Uterus (tissue), 4 donors: Measurements from ENCODE around the gene ZNF513. TPM values are rescaled to one million over a fixed set of nuclear protein-coding genes. Genes with fewer than 3 reads are reported as not detected.

Source experiments
- DNase-seq, 2 donors: peaks; one replicate each; pipeline ENCODE4 v3.0.0-alpha.2; 2019 to 2020
- H3K27ac ChIP-seq, 2 donors: fragments of 200-600 bp; sonication (generic); 1 replicate in 1 of 2; 2 replicates in 1 of 2; pipeline ENCODE4 v1.5.1; 2016 to 2018
- H3K27me3 ChIP-seq, 2 donors: fragments of 200-600 bp; sonication (generic); one replicate each; pipeline ENCODE4 v1.5.1; 2018 to 2019; ENCODE audit warnings: control low read depth in 1 of 2
- H3K36me3 ChIP-seq, 2 donors: fragments of 200-600 bp; sonication (generic); one replicate each; pipeline ENCODE4 v1.5.1; 2019; ENCODE audit warnings: control low read depth in 1 of 2
- H3K4me1 ChIP-seq, 2 donors: fragments of 200-600 bp; sonication (generic); one replicate each; pipeline ENCODE4 v1.5.1; 2018 to 2019; ENCODE audit warnings: control low read depth in 1 of 2
- H3K4me3 ChIP-seq, 2 donors: fragments of 200-600 bp; sonication (generic); 1 replicate in 1 of 2; 2 replicates in 1 of 2; pipeline ENCODE4 v1.5.1; 2018 to 2019; ENCODE audit warnings: mild to moderate bottlenecking in 1 of 2
- H3K9me3 ChIP-seq, 2 donors: fragments of 200-600 bp; sonication (generic); one replicate each; pipeline ENCODE4 v1.5.1; 2019; ENCODE audit warnings: control low read depth in 1 of 2
- CTCF ChIP-seq, 4 experiments: fragments of 200-600 bp in 2 of 4; fragments of 450-650 bp in 2 of 4; sonication (generic) in 2 of 4; IDR thresholded peaks; one replicate each; pipeline ENCODE4 v1.5.1; 2016 to 2019; ENCODE audit warnings: antibody characterized with exemption in 4 of 4, mild to moderate bottlenecking in 2 of 4, moderate library complexity in 1 of 4
- POLR2A ChIP-seq, 2 donors: fragments of 450-650 bp; IDR thresholded peaks; one replicate each; pipeline ENCODE4 v1.6.1; 2016; ENCODE audit warnings: antibody characterized with exemption in 2 of 2, mild to moderate bottlenecking in 1 of 2, moderate library complexity in 1 of 2
- intact Hi-C: fragments of 100-400 bp; cut with DNase I; formaldehyde crosslinking; loops from one replicate; pipeline ENCODE4 v1.15.1; 2023; ENCODE audit warnings: low total_unique reads
- total RNA-seq, 4 donors: library from RNA; depleted of rRNA in 3 of 4; stranded (reverse); fragments of >200 nt in 3 of 4; gene quantifications; one replicate each; pipeline versions ENCODE4 v1.1.0 to v1.2.4, GENCODE V29; 2014 to 2023
- donor health status: DM: yes; HTN: yes; CAD: no.

Gene ZNF513
- total RNA-seq, 4 donors from 2014 or later = 0.88 to 16.1 (median 12.0) TPM

GRCh38 chr2:27336173-27336572 is 44.4 kb downstream of the ZNF513 start:
- no peaks in the 10 kb centered on the region for H3K36me3 ChIP-seq
- intact Hi-C loops = no loop called here

GRCh38 chr2:27335311-27335710 is 45.2 kb downstream of the ZNF513 start:
- Histone ChIP-seq H3K27me3 (no peaks in the 10 kb centered on the region), H3K4me1 (no peaks in the 10 kb centered on the region), H3K36me3 (no peaks in the 10 kb centered on the region), H3K27ac (no peak overlapping the region), H3K9me3 (no peaks in the 10 kb centered on the region), H3K4me3 (no peak overlapping the region)
- TF ChIP-seq POLR2A (IDR thresholded peaks at IDR 0.05) = no peak
- no peak for TF ChIP-seq CTCF (IDR thresholded peaks at IDR 0.05)
- no peak for DNase-seq
- intact Hi-C loops = no loop called here

More at GRCh38 chr2:27336173-27336572, 44.4 kb downstream of the ZNF513 start:
- TF ChIP-seq CTCF (IDR thresholded peaks at IDR 0.05) = no peak
- no peak for TF ChIP-seq POLR2A (IDR thresholded peaks at IDR 0.05)
- Histone ChIP-seq H3K9me3 (no peaks in the 10 kb centered on the region), H3K4me3 (no peak overlapping the region), H3K4me1 (no peaks in the 10 kb centered on the region), H3K27me3 (no peaks in the 10 kb centered on the region), H3K27ac (no peak overlapping the region)
- no peak for DNase-seq

Other genes with a start within 250 kb of the ZNF513 start
- gene PREB, start 246.1 kb downstream of the ZNF513 start, total RNA-seq = 10 to 100 TPM; 37.7 to 91.0 (median 62.9) TPM
- not detected for gene PRR30, start 241.3 kb downstream of the ZNF513 start, total RNA-seq
- gene TCF23, start 231.7 kb downstream of the ZNF513 start, total RNA-seq = 10 to 100 TPM; 19.4 to 84.6 (median 32.0) TPM
- 100 to 1,000 TPM; 105 to 235 (median 144) TPM for gene ATRAID, start 168.7 kb downstream of the ZNF513 start, total RNA-seq
- gene SLC5A6, start 168.5 kb downstream of the ZNF513 start, total RNA-seq = 10 to 100 TPM; 20.5 to 69.7 (median 60.5) TPM
- gene CAD, start 163.4 kb downstream of the ZNF513 start, total RNA-seq = 10 to 100 TPM in 3 of 4 donors, 1 to 10 TPM in 1; 5.9 to 47.2 (median 31.3) TPM
- gene SLC30A3, start 117.7 kb downstream of the ZNF513 start, total RNA-seq = 1 to 10 TPM in 1 of 4 donors, under 1 TPM in 2, not detected in 1; 0.35 to 2.1 (median 0.88) TPM
- gene DNAJC5G, start 105.3 kb downstream of the ZNF513 start, total RNA-seq = 1 to 10 TPM in 2 of 4 donors, under 1 TPM in 1, not detected in 1; 0.77 to 3.9 (median 1.5) TPM
- 1 to 10 TPM in 1 of 4 donors, under 1 TPM in 3; 0.26 to 5.0 (median 0.58) TPM for gene TRIM54, start 98.3 kb downstream of the ZNF513 start, total RNA-seq
- 1 to 10 TPM in 3 of 4 donors, not detected in 1; 2.3 to 8.5 (median 2.3) TPM for gene UCN, start 72.3 kb downstream of the ZNF513 start, total RNA-seq
- 10 to 100 TPM; 41.8 to 60.0 (median 50.6) TPM for gene MPV17, start 57.6 kb downstream of the ZNF513 start, total RNA-seq
- gene GTF3C2, start 24.0 kb downstream of the ZNF513 start, total RNA-seq = 10 to 100 TPM; 21.3 to 70.6 (median 31.2) TPM
- gene EIF2B4, start 10.4 kb downstream of the ZNF513 start, total RNA-seq = 10 to 100 TPM in 3 of 4 donors, 1 to 10 TPM in 1; 7.9 to 51.7 (median 13.8) TPM
- 10 to 100 TPM; 89.4 to 91.5 (median 90.8) TPM for gene SNX17, start 10.1 kb downstream of the ZNF513 start, total RNA-seq
- gene PPM1G, start 28.9 kb upstream of the ZNF513 start, total RNA-seq = 10 to 100 TPM; 15.9 to 54.1 (median 42.2) TPM
- 100 to 1,000 TPM in 2 of 4 donors, 10 to 100 TPM in 2; 57.6 to 148 (median 83.5) TPM for gene NRBP1, start 47.9 kb upstream of the ZNF513 start, total RNA-seq
- gene KRTCAP3, start 61.6 kb upstream of the ZNF513 start, total RNA-seq = 1 to 10 TPM in 3 of 4 donors, not detected in 1; 1.9 to 8.8 (median 2.6) TPM
- gene IFT172, start 109.0 kb upstream of the ZNF513 start, total RNA-seq = 10 to 100 TPM in 3 of 4 donors, 1 to 10 TPM in 1; 9.7 to 63.1 (median 48.2) TPM
- 1 to 10 TPM in 3 of 4 donors, under 1 TPM in 1; 0.59 to 9.1 (median 7.4) TPM for gene FNDC4, start 114.5 kb upstream of the ZNF513 start, total RNA-seq
- gene GCKR, start 116.1 kb upstream of the ZNF513 start, total RNA-seq = under 1 TPM in 2 of 4 donors, not detected in 2; 0.61 to 0.69 TPM
- 10 to 100 TPM; 17.9 to 82.9 (median 42.6) TPM for gene ZNF512, start 202.3 kb upstream of the ZNF513 start, total RNA-seq
- 10 to 100 TPM in 1 of 4 donors, 1 to 10 TPM in 3; 3.5 to 12.3 (median 7.3) TPM for gene CCDC121, start 248.3 kb upstream of the ZNF513 start, total RNA-seq
- 10 to 100 TPM; 13.3 to 38.6 (median 19.7) TPM for gene GPN1, start 248.3 kb upstream of the ZNF513 start, total RNA-seq